Astrocyte (in vitro differentiated cells and primary cell): ENCODE measurements around the gene HBA1.

Experiments
- CTCF ChIP-seq: IDR thresholded peaks from 2 replicates; pipeline ENCODE4 v1.5.1; 2011; ENCODE audit warnings: low read depth, mild to moderate bottlenecking, inconsistent platforms, low read length, moderate library complexity; ENCODE audit not compliant: insufficient read depth
- EZH2 ChIP-seq: IDR thresholded peaks from 2 replicates; pipeline ENCODE4 v1.6.1; 2012; ENCODE audit warnings: mild to moderate bottlenecking, low read length, inconsistent platforms; ENCODE audit not compliant: insufficient read depth

GRCh38 chr16:167122-167690 lies 9.3 kb upstream of the HBA1 start:
- no peak for TF ChIP-seq CTCF
- no peak for TF ChIP-seq EZH2
